Activated CD8-positive, alpha-beta T cell treated with anti-CD3 and anti-CD28 coated beads, Interleukin-2, amount 10 ng/mL, durations not matched to agents 7 days and 5 days (primary cell): ENCODE data around the gene CADM2. TPM values are rescaled to one million over a fixed set of nuclear protein-coding genes. Genes with fewer than 3 reads are reported as not detected.
"Not testable (repeated sequence)": the region's sequence is repeated elsewhere in the genome, so short reads cannot be mapped to it uniquely, and the experiment has no call there.

Source experiments
- ATAC-seq: fragments of 150-1000 bp; cut with Tn5 transposase; one replicate; pipeline ENCODE4 v1.10.0; 2021; ENCODE audit warnings: moderate library complexity
- CTCF ChIA-PET: fragments of 350-600 bp; sonication (Branson Sonifier 250); formaldehyde crosslinking; loops from one replicate; lab custom pipeline; 2021; ENCODE audit warnings: antibody characterized with exemption; lab: Charles Lee
- POLR2A ChIA-PET: fragments of 350-600 bp; sonication (Branson Sonifier 250); formaldehyde crosslinking; loops from one replicate; lab custom pipeline; 2021; ENCODE audit warnings: antibody characterized with exemption; lab: Charles Lee
- DNase-seq: peaks from one replicate; pipeline ENCODE4 v3.0.0-alpha.2; 2020
- H3K27ac Mint-ChIP-seq: one replicate; pipeline ENCODE4 v1.8.0; 2021; ENCODE audit warnings: mild to moderate bottlenecking, mixed read lengths
- H3K27me3 Mint-ChIP-seq: one replicate; pipeline ENCODE4 v1.8.0; 2021; ENCODE audit warnings: low read depth, mixed read lengths
- H3K36me3 Mint-ChIP-seq: one replicate; pipeline ENCODE4 v1.8.0; 2021; ENCODE audit warnings: low read depth, mixed read lengths
- H3K4me1 Mint-ChIP-seq: one replicate; pipeline ENCODE4 v1.8.0; 2021; ENCODE audit warnings: low read depth, mixed read lengths
- H3K4me3 Mint-ChIP-seq: one replicate; pipeline ENCODE4 v1.8.0; 2021; ENCODE audit warnings: mild to moderate bottlenecking, mixed read lengths
- H3K9me3 Mint-ChIP-seq: one replicate; pipeline ENCODE4 v1.8.0; 2022; ENCODE audit warnings: mixed read lengths; ENCODE audit not compliant: insufficient read depth
- total RNA-seq, 2 experiments: library from RNA; stranded (reverse); gene quantifications; one replicate each; pipeline ENCODE4 v1.2.3, GENCODE V29; 2021

CADM2 gene
- total RNA-seq, 2 experiments from 2014 or later: 0.21 to 0.29 TPM

GRCh38 chr3:85475346-85475745, 516.6 kb downstream of the CADM2 start:
- no peaks in the 10 kb centered on the region for H3K9me3 Mint-ChIP-seq
- ATAC-seq (no peak), DNase-seq (no peak)
- no peaks in the 10 kb centered on the region for H3K36me3 Mint-ChIP-seq
- ChIA-PET POLR2A (no interaction called here), CTCF (no interaction called here)
- no peaks in the 10 kb centered on the region for H3K4me1 Mint-ChIP-seq
- no peak overlapping the region for H3K4me3 Mint-ChIP-seq
- no peaks in the 10 kb centered on the region for H3K27me3 Mint-ChIP-seq
- H3K27ac Mint-ChIP-seq: no peak overlapping the region

GRCh38 chr3:85476891-85477495, 518.2 kb downstream of the CADM2 start:
- H3K27ac Mint-ChIP-seq: no peak overlapping the region
- CTCF ChIA-PET: no interaction called here

GRCh38 chr3:85481411-85482212, 522.8 kb downstream of the CADM2 start:
- no peaks in the 10 kb centered on the region for H3K9me3 Mint-ChIP-seq

More at GRCh38 chr3:85476891-85477495, 518.2 kb downstream of the CADM2 start:
- POLR2A ChIA-PET: no interaction called here
- no peak for ATAC-seq
- Mint-ChIP-seq H3K36me3 (no peaks in the 10 kb centered on the region), H3K9me3 (no peaks in the 10 kb centered on the region), H3K4me1 (no peaks in the 10 kb centered on the region), H3K4me3 (no peak overlapping the region), H3K27me3 (no peaks in the 10 kb centered on the region)
- no peak for DNase-seq

GRCh38 chr3:85482213-85482490, 523.4 kb downstream of the CADM2 start:
- Mint-ChIP-seq H3K4me1 (no peaks in the 10 kb centered on the region), H3K36me3 (no peaks in the 10 kb centered on the region), H3K9me3 (no peaks in the 10 kb centered on the region), H3K27me3 (no peaks in the 10 kb centered on the region), H3K27ac (no peak overlapping the region), H3K4me3 (no peak overlapping the region)
- no peak for DNase-seq
- CTCF ChIA-PET: no interaction called here
- POLR2A ChIA-PET: no interaction called here
- ATAC-seq: no peak

More at GRCh38 chr3:85481411-85482212, 522.8 kb downstream of the CADM2 start:
- ATAC-seq (no peak), DNase-seq (no peak)
- no peaks in the 10 kb centered on the region for H3K27me3 Mint-ChIP-seq
- ChIA-PET POLR2A (no interaction called here), CTCF (no interaction called here)
- H3K27ac Mint-ChIP-seq: no peak overlapping the region
- no peaks in the 10 kb centered on the region for H3K36me3 Mint-ChIP-seq
- H3K4me1 Mint-ChIP-seq: no peaks in the 10 kb centered on the region
- no peak overlapping the region for H3K4me3 Mint-ChIP-seq

- no peak overlapping the region for H3K27ac Mint-ChIP-seq
- H3K9me3 Mint-ChIP-seq: no peaks in the 10 kb centered on the region
- H3K4me3 Mint-ChIP-seq: no peak overlapping the region
- ChIA-PET POLR2A (no interaction called here), CTCF (no interaction called here)
- no peaks in the 10 kb centered on the region for H3K27me3 Mint-ChIP-seq
- DNase-seq (no peak), ATAC-seq (no peak)
- no peaks in the 10 kb centered on the region for H3K36me3 Mint-ChIP-seq
- no peaks in the 10 kb centered on the region for H3K4me1 Mint-ChIP-seq
Observed at GRCh38 chr3:85483986-85484385, 525.2 kb downstream of the CADM2 start.

DNA sequence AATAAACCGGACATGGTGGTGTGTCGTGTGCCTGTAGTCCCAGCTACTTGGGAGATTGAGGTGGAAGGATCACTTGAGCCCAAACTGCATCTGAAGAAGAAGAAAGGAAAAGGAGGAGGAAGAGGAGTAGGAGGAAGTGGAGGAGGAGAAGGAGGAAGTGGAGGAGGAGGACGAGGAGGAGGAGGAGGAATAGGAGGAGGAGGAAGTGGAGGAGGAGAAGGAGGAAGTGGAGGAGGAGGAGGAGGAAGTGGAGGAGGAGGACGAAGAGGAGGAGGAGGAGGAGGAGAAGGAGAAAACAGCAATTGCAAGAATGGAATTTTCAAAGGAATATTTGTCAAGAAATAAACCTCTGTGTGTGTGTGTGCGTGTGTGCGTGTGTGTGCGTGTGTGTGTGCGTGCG, 528.6 kb downstream of the CADM2 start:
- H3K27ac Mint-ChIP-seq: no peak overlapping the region
- H3K27me3 Mint-ChIP-seq: no peaks in the 10 kb centered on the region
- H3K4me3 Mint-ChIP-seq: no peak overlapping the region
- DNase-seq (no peak), ATAC-seq (no peak)
- no peaks in the 10 kb centered on the region for H3K4me1 Mint-ChIP-seq
- CTCF ChIA-PET: no interaction called here
- no peaks in the 10 kb centered on the region for H3K36me3 Mint-ChIP-seq
- H3K9me3 Mint-ChIP-seq: no peaks in the 10 kb centered on the region
- POLR2A ChIA-PET: no interaction called here

GRCh38 chr3:85495602-85496001, 536.8 kb downstream of the CADM2 start:
- no peak for DNase-seq
- no peaks in the 10 kb centered on the region for H3K4me1 Mint-ChIP-seq
- H3K9me3 Mint-ChIP-seq: peaks cover 5% of the 10 kb centered on the region
- no peak for ATAC-seq
- ChIA-PET CTCF (no interaction called here), POLR2A (no interaction called here)
- no peaks in the 10 kb centered on the region for H3K36me3 Mint-ChIP-seq
- no peaks in the 10 kb centered on the region for H3K27me3 Mint-ChIP-seq
- no peak overlapping the region for H3K27ac Mint-ChIP-seq
- no peak overlapping the region for H3K4me3 Mint-ChIP-seq

DNA sequence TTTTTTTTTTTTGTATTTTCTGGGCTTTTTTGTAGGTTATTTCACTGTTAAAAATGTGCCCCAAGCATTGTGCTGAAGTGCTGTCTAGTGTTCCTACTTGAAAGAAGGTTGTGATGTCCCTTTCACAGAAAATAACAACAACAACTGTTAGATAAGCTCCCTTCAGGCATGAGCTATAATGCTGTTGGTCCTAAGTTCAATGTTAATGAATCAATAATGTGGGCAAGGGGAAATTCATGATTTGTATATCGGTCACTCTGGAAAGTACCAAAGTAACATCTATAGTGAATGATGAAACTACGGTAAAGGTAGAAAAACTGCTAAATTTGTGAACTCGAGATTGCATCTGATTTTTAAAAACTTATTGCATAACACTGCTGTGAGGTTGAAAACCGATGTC, 539.4 kb downstream of the CADM2 start:
- ATAC-seq (no peak), DNase-seq (no peak)
- Mint-ChIP-seq H3K4me1 (no peaks in the 10 kb centered on the region), H3K36me3 (no peaks in the 10 kb centered on the region), H3K4me3 (no peak overlapping the region), H3K27me3 (no peaks in the 10 kb centered on the region), H3K9me3 (peaks cover 5% of the 10 kb centered on the region), H3K27ac (no peak overlapping the region)
- ChIA-PET CTCF (no interaction called here), POLR2A (no interaction called here)

DNA sequence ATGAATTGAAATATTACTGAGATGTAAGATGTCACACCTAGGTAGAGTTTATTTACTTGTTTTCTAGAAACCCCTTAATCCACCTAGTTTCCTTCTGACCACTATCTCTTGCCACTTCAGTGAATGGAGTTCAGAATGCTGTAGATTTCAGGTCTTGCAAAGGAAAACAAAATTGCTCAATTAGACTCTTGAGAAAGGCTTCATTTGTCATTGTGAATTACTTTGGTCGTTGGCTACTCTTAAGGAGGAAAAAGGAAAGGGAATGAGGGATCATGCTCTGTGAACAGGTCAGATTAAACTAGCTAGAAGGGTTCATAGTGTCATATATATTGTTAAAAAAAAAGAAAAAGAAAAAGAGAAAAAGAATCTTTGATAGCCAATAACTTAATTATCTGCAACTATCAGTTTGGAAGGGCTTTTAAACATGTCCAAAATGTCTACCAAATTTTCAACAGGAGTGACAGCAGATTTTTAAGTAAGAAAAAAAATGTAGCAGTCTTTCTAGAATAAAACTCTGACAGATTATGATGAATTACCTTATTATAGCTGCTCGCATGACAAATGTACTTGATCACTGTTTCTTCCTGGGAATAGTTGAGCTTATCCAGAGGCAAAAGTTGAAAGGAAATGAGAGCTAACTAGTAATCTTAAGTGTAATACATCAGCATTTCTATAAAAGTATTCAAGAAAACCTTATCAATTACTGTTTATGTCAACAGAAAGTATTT, 543.5 kb downstream of the CADM2 start:
- ChIA-PET POLR2A (no interaction called here), CTCF (no interaction called here)
- no peak for DNase-seq
- Mint-ChIP-seq H3K4me3 (no peak overlapping the region), H3K4me1 (no peaks in the 10 kb centered on the region), H3K27ac (no peak overlapping the region), H3K36me3 (no peaks in the 10 kb centered on the region), H3K9me3 (peaks cover 5% of the 10 kb centered on the region), H3K27me3 (no peaks in the 10 kb centered on the region)
- ATAC-seq: no peak

DNA sequence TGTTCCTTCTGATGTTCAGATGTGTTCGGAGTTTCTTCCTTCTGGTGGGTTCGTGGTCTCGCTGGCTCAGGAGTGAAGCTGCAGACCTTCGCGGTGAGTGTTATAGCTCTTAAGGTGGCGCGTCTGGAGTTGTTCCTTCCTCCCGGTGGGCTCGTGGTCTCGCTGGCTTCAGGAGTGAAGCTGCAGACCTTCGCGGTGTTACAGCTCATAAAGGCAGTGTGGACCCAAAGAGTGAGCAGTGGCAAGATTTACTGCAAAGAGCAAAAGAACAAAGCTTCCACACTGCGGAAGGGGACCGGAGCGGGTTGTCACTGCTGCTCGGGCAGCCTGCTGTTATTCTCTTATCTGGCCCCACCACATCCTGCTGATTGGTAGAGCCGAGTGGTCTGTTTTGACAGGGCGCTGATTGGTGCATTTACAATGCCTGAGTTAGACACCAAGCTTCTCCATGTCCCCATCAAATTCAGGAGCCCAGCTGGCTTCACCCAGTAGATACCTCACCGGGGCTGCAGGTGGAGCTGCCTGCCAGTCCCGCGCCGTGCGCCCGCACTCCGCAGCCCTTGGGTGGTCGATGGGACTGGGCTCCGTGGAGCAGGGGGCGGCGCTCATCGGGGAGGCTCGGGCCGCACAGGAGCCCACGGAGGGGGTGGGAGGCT, 545.5 kb downstream of the CADM2 start:
- DNase-seq (peak; percentile 39), ATAC-seq (peak; percentile 53)
- H3K27me3 Mint-ChIP-seq, H3K9me3 Mint-ChIP-seq, POLR2A ChIA-PET, CTCF ChIA-PET, H3K36me3 Mint-ChIP-seq, H3K4me1 Mint-ChIP-seq: not testable (repeated sequence)
- H3K27ac Mint-ChIP-seq: peak overlapping the region; percentile 90
- peak overlapping the region; percentile 72 for H3K4me3 Mint-ChIP-seq

- H3K27ac Mint-ChIP-seq: peak overlapping the region; percentile 32
- peak overlapping the region; percentile 72 for H3K4me3 Mint-ChIP-seq
- H3K36me3 Mint-ChIP-seq, POLR2A ChIA-PET, CTCF ChIA-PET, ATAC-seq, H3K9me3 Mint-ChIP-seq, H3K27me3 Mint-ChIP-seq, H3K4me1 Mint-ChIP-seq, DNase-seq: not testable (repeated sequence)
Observed at GRCh38 chr3:85504785-85505511, 546.2 kb downstream of the CADM2 start.
